ENCODE data around the gene ZNF14.
"Not testable (repeated sequence)": the region's sequence is repeated elsewhere in the genome, so short reads cannot be mapped to it uniquely, and the experiment has no call there.

The ZNF14 gene

DNA sequence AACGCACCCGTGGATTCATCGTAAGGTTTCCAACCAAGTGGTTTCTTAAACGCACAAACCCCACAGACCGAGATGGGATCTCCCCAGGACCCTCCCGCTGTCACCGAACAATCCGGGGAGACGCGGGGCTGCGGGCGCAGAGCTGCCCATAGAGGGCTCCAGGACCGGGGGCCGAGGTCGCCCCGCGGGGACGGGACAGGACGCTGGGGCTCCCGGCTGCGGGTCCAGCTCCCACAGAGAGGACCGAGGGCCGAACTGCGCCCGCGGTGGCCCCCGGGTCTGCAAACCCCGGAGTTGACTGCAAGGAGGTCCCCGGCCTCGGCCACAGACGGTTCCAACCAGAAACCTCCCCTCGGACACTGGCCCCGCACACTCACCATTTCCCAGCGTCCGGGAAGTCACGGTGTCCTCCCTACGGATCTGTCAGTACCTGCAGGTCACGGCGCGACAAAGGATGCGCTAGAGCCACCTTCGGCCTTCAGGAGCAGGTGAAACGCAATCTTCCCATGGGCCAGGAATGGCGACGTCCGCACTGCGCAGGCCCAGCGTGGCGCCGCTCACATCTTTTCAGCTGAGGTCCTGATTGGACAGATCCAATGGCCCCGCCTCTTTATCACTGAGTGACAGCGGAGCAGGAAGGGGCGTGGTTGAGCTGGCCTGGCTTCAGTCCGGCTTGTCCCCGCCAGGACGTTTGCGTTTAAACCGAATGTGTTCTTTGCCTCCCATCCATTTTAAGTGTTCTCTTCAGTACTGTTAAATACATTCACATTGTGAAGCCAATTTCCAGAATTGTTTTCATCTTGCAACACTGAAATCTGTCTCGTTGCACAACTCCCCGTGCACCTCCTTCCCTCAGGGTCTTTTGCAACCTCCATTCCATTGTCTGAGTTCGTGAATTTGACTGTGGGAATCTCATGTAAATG is at the start of gene ZNF14:
ZNF14 (minus strand) TSS at position 534 of the 923 bp plus-strand sequence; CDS start at position 380, 154 bp downstream.
- peak; percentile 99 for DNase-seq (ENCODE audit: low spot score)

DNA sequence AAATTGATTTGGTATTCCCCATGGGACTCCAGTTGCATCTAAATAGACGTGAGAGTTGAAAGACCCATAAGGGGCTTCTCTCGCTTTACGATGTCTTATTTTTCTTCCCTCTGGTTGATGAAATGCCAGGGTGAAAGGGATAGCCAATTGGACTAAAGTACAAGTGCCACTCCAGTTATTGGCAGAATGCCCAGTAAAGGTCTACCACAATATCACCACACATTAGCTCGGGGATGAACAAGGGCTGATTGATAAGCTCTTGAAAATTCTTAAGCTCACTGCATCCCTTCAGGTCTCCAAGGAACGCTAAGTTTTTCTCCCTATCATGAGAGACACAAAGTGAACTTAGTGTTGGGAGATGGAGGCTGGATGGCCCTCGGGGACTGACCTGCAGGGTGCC is 48.9 kb upstream of the ZNF14 start:
- DNase-seq (ENCODE audit: low spot score) = not testable (repeated sequence)

DNA sequence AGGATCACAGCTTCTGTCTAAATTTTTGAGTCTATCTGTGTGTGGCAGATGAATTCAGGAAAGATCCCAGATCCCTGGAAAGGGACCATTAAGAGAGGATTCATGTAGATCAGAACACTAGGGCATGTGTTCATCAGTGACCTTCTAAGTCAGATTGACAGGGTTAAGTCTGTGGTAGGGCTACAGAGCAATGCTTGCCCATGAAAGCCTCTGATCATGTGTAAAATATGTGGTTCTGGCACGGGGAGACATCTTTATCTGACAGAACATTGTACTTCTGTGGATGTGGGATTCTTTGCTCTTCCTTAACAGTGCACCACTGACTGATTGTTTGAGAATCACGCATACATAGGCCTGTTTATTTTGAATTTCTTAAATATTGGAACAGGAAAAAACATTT is 45.8 kb upstream of the ZNF14 start:
- no peak for DNase-seq (ENCODE audit: low spot score)

DNA sequence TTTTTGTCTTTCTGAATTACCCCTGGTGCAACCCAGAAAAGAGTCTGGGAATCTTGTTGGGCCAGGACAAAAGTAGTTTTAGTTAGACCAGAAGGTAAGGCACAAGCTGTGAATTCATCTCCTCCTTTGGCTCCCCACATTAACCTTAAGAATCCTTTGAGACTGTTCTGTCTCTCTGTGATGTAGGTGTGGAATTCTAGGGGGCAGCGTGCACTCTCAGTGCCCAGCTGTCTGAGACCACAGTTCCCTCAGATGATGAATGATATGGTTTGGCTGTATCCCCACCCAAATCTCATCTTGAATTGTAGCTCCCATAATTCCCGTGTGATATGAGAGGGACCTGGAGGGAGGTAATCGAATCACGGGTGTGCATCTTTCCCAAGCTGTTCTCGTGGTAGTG is 44.8 kb upstream of the ZNF14 start:
- DNase-seq (ENCODE audit: low spot score) = no peak

DNA sequence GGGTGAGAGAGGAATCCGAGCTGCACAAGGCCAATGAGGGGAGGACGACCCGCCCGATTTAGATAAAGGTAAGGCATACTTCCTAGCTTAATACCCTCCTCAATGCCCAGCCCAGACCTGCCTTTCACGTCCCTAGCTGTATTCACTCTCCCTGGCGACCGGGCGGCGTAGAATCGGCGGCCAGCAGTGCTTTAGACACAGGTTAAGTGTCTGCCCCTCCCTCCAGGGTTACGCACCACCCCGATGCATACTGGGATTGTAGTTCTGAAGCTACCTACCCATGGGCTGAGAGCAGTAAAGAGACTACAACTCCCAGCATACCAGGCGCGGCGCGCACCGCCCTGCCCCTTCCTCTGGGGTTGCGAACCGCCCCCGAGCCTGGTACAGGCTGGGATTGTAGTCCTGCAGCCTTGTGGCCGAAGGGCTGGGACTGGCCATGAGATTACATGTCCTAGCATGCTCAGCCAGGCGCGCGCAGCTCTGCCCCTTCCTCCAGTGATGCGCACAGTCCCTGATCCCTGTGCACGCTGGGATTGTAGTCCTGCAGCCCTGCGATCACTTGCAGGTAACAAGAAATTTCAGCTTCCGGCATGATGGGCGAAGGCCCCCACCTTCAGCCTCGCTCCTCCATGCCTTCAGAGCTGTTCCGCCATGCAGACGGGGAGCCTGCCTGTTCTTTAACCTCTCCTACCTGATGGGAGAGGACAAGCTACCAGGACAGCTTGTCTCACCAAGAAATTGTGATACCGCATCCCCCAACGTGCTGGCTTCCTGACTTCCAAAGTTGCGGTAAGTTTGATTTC is 43.5 kb upstream of the ZNF14 start:
- peak; percentile 97 for DNase-seq (ENCODE audit: low spot score)

DNA sequence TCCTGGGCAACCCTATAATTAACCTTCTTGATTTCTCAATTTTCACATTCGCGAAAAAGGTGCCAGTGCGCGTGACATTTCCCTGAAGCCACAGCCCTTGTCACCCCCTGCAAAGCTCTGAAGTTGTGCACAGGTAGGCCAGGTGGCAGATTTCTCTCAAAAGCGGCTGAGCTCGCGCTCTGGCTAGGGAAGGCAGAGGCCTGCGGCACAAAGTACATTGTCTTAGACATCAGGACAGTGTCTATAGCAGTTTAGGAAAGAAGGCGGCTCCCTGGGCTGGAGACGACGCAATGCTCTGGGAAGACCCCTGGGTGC is 42.9 kb upstream of the ZNF14 start:
- no peak for DNase-seq (ENCODE audit: low spot score)

DNA sequence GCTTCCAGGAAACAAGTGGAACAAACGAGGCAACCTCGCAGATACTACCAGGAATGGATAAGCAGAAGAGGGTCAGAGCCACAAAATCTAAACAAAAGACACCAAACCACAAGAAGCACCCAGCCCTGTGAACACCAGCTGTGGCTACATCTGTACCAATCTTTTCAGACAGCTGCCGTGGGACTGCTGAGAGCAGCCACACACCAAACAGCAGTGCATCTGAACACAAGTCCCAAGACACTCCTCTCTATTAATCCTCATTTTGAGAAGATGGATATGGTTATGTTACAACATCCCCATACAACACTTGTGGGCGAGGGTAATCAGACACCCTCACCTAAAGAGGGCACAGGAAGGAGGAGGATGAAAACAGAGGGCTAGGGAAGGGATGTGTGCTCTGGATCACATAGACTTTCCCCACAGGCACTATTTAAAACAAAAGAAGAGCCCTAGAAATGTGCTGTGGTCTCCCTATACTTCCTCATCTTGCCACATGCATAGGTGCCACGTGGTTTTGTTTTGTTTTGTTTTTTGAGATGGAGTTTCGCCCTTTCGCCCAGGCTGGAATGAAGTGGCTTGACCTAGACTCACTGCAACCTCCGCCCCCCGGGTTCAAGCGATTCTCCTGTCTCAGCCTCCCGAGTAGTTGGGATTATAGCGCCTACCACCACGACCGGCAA is 41.6 kb upstream of the ZNF14 start:
- no peak for DNase-seq (ENCODE audit: low spot score)

DNA sequence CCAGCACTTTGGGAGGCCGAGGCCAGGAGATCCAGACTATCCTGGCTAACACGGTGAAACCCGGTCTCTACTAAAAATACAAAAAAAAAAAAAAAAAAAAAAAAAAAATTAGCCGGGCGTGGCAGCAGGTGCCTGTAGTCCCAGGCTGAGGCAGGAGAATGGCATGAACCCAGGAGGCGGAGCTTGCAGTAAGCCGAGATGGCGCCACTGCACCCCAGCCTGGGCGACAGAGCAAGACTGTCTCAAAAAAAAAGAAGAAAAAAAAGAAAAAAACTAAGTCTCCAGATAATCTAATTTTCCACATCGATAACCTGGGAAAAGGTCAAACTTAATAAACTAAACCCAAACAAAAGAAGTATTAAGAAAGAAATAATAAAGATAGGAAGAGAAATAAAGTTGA is 39.1 kb upstream of the ZNF14 start:
- not testable (repeated sequence) for DNase-seq (ENCODE audit: low spot score)

DNA sequence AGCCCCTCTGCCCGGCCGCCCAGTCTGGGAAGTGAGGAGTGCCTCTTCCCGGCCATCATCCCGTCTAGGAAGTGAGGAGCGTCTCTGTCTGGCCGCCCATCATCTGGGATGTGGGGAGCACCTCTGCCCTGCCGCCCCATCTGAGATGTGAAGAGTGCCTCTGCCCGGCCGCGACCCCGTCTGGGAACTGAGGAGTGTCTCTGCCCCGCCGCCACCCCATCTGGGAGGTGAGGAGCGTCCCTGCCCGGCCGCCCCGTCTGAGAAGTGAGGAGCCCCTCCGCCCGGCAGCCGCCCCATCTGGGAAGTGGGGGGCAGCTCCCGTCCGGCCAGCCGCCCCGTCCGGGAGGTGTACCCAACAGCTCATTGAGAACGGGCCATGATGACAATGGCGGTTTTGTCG is 37.1 kb upstream of the ZNF14 start:
- DNase-seq (ENCODE audit: low spot score) = not testable (repeated sequence)

DNA sequence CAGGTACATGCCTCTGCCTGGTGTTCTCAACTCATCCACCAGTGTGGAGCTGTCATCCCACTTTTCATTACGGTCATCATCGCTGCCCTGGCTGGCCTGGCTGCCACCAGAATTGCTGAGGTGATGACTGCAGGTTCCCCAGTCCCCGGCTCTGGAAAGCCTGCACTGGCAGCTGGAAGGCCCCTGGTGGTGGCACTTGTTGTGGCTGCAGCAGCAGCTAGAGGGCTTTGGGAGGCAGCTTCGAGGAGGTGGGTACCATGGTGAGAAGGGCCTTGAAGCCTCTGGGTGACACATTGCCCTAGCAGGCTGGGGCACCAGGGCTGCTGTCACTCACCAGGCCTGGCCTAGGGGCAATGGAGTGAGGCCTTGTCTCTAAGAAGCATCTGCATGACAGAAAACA is 25.3 kb upstream of the ZNF14 start:
- DNase-seq (ENCODE audit: low spot score) = no peak

DNA sequence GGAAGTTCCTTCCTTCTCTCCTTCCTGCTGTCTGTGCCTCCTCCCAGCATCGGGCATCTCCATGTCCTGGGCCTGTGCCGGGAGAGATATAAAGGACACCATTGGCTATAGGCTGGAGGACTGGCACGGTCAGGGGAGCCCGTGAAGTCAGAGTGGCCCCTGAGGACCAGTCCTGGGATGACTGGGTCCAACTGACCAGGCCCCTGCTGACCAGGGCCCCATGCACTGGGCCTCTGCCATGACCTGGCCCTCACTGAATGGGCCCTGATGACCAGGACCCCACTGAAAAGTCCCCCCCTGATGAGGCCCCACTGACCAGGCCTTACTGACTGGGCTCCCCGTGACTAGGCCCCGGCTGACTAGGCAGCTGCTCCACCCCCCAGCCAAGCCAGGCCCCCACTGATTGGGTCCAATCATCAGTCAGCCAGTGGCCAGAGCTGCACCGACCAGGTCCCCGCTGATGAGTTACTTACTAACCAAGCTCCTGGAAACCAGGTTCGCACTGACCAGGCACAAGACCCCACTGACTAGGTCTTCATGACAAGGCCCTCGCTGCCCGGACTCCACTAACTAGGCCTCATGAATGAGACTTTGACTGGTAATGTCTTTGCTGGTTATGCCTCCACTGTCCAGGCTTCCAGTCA is 20.0 kb upstream of the ZNF14 start:
- DNase-seq (ENCODE audit: low spot score) = peak; percentile 3

DNA sequence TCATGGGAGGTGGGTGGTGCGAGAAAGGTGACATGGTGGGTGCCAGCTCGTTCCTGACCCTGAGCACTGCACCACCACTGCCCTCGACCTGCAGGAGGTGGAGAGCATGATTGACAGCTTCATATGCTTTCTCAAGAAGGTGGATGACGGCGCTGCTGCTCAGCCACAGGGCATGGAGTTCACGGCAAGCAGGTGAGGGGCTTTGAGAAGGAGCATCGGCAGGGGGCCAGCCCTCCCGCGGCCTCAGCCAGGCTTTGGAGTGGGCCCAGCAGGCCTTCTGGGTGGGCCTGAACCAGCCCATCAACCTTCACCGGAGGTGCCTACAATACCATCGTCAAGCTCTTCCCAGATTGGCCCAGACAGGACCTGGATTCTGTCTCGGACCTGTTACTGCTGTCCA is 18.9 kb upstream of the ZNF14 start:
- no peak for DNase-seq (ENCODE audit: low spot score)

DNA sequence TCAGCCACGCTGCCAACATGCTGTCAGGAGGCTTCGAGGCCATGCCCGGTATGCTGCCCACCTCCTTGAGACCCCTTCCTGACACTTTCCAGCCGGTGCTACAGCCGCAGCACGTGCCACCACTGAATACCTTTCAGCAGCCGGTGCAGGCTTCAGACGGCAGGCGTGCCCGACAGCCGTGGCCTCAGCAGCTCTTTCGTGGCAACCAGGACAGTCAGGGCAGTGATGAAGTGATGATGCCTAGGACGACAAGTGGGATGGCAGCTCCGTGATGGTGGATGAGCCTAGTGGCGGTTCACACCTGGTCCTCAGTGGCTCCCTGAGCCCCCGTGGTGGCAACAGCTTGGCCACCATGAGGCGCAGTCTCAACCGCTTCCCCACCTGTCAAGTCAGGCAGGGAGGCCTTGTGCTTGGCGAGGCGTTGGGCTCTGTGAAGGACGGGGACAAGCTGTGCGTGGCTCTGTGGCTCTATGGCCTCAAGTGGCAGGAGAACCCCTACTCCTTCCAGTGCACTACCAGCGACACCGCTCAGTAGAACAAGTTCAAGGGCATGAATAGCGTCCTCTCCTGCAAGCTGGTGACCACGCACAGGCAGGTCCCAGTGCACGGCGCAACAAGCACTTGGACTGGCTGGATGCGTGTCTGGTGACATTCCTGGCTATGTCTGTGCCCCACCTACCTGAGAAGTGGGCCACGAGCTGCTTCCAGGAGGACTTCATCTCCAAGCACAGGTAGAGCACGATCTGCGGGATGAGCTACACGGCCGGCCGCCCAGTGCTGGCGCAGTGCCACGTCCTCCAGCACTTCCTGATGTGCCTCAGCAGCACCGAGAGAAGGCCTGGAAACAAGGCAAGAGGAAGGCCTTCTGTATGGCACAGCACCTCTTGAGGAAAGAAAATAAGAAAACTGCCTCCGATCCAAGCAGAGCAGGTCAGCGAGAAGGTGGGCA is 18.2 kb upstream of the ZNF14 start:
- no peak for DNase-seq (ENCODE audit: low spot score)

DNA sequence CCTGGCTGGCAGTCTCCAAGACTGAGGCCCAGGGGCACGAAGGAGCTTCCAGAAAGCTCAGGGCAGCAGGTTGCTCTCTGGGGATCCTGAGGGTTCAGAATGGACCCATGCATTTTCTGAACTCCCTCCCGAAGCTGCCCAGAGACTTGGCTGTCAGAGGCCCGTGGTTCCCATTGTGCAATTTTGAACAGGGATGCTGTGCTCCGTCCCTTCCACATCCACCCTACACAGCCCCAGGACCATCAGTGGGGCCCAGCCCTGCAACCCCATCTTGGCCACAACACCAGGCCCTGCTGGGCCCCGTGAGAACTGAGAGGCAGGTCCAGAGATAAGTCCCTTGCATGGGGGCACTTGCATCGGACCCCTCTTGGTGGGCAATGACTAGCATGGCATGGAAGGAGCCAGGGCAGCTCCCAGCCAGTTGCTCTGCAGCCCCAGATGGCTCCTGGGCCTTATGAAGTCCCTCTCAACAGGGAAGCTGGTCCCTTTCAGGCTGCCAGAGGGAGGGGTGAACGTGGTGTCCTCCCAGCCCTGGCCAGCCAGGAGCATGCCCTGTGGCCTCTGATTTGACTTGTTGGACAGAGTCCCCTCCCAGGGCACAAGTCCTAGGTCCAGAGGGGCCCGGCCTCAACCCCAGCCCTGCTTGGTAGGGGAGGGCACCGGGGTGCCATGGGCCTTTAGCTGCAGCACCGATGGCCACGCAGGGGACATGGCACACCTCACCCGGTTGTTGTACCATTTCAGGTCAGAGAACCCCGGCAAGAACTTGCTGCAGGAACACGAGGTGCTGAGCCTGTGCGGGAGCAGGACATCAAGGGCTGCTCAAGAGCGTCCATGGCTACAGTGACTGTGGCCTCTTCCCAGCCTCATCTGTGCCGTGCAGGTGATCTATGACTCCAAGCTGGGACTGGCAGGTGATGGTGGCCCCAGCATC is 17.3 kb upstream of the ZNF14 start:
- DNase-seq (ENCODE audit: low spot score) = no peak

DNA sequence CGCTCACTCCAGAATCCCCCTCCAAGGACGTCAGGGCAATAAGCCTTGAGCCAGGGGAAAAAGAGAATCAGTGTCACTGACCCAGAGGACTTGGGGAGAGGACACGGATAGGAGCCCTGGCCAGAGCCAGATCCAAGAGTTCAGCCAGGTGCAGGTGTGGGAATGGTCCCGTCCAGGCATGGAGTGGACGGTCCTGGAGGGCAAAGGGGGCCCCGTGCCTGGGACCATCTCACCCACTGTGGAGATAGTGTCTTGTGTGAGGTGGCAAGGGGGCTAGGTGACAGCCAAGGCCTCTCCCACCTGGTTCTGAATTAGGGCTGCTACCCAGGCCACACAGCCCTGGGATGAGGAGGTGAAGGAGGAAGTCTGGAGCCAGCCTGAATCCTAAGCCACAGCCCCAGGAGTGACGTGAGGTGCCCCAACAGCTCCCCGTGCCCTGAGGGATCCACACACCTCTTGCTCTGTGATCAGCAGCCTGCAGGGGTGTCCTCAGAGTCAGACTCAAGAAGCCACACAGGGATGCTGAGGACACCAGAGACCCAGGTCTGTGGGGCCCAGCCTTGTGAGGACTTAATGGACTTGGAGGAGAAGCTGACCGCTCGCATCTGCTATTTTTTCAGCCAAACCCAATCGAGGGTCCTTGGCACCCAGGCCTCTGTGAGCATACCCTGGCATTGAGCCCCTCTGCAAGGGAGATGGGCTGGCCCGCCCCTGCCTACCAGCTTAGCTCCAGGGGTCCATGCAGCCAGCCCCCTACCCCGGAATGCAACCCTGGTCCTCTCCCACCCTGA is 16.4 kb upstream of the ZNF14 start:
- DNase-seq (ENCODE audit: low spot score) = peak; percentile 5

DNA sequence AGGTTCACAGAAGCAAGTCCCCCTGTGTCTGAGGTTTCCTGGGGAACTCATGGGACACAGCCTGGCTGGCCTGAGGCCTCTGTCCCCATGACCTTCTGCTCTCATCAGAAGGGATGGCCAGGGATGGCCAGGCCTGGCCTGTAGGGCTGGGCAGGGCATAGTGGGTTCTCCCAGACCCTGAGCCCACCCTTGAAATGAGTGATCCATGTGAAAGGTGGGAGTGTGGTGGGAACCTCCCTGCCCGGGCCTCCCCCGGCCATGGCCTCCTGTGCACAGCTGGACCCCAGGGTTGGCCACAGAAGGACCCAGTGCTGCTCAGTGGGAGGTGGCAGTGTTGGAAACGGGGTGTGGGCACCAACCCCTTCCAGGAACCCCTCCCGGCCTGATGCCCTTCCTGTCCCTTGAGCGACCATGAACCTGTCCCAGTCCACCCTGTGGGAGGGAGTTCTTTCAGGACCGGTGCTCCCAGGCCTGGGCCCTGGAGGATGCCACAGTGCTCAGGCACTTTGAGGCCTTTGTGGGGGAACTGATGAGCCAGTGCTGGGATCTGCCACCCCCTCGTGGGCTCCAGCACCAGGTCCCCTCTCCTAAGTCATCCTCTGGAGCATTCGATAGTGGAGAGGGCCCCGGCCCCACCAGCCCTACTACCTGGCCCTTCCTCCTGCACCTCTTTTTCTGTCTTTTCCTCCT is 15.5 kb upstream of the ZNF14 start:
- DNase-seq (ENCODE audit: low spot score) = peak; percentile 4

DNA sequence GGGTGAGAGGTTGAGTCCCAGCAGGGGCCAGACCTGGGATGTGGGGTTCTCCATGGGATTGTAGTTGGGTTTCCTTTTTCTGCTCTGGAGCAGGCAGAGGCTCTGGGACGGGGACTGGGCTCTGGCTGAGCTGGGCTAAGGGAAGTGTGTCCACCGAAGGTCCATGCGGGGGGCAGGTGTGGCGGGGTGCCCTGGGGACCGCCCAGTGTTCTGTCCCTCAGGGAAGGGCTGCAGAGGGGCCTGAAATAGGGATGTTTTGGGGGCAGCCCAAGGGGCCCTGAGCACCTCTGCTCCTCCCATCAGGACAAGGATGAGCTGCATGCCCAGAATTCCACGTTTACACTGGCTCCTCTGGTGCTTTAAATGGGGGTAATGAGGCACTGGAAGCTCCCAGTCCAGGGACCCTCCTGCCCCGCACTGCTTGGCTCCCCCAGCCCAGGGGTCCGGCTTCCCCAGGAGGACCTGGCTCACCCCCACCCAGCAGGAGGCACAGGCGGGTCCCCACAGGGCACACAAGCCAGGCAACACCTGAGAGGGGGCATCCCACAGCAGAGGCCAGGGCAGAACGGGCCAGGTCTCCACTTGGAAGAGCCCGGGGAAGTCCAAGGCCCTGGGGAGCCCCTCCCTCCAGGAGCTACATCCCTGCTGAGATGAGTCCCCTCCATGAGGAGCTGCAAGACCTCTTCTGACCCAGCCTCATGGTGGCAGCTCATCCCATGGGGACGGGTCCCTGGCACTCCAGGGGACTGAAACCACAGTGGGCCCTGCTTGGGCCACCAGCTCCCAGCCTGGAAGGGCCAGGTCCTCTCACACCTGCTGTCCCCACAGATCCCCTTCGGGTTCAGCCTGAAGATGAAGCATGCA is 14.7 kb upstream of the ZNF14 start:
- no peak for DNase-seq (ENCODE audit: low spot score)

Measured in GM03348 (cell line).